ENCODE data around the gene VTCN1. TPM values are rescaled to one million over a fixed set of nuclear protein-coding genes. Genes with fewer than 3 reads are reported as not detected.

VTCN1 gene
- total and polyA plus RNA-seq, 2 of the 13 experiments (the other 11 are each of a cell fraction or from before 2014, with no cell fraction given): not detected

- TF ChIP-seq MAFF (IDR thresholded peaks at IDR 0.05; ENCODE audit: low read depth, low read length) (no peak), SIN3A (IDR thresholded peaks at IDR 0.05; ENCODE audit: borderline replicate concordance, low read depth, low read length) (peak; percentile 59; the same call in 1 of the 2 replicates), MXI1 (IDR thresholded peaks at IDR 0.05; ENCODE audit: borderline replicate concordance, low read depth, low read length) (no peak), MAFK (conservative IDR thresholded peaks at IDR 0.05 in 1 of 2, IDR thresholded peaks at IDR 0.05 in 1 of 2; ENCODE audit: low read length in 2 of 2) (no peak), ZKSCAN5 (CRISPR knock-in tag; IDR thresholded peaks at IDR 0.05) (no peak), JDP2 (CRISPR knock-in tag; IDR thresholded peaks at IDR 0.05; ENCODE audit: borderline replicate concordance) (no peak), TAF1 (CRISPR knock-in tag; IDR thresholded peaks at IDR 0.05) (no peak; the same call in 1 of the 2 replicates), ZBTB40 (IDR thresholded peaks at IDR 0.05) (no peak), ZBTB40 (CRISPR knock-in tag; IDR thresholded peaks at IDR 0.05) (no peak), ZNF446 (CRISPR knock-in tag; IDR thresholded peaks at IDR 0.05) (no peak), ESRRA (CRISPR knock-in tag; IDR thresholded peaks at IDR 0.05; ENCODE audit: low read depth) (no peak), ZNF781 (CRISPR knock-in tag; IDR thresholded peaks at IDR 0.05; ENCODE audit: borderline replicate concordance, not compliant biosample characterization) (no peak), MEF2D (CRISPR knock-in tag; IDR thresholded peaks at IDR 0.05) (peak; percentile 54; the same call in 1 of the 2 replicates), SNAI1 (CRISPR knock-in tag; IDR thresholded peaks at IDR 0.05; ENCODE audit: borderline replicate concordance) (no peak), DPF2 (CRISPR knock-in tag; IDR thresholded peaks at IDR 0.05; ENCODE audit: borderline replicate concordance, low read depth) (no peak), CCAR2 (optimal IDR thresholded peaks at IDR 0.05; ENCODE audit: low read depth, low read length) (no peak), ZC3H4 (CRISPR knock-in tag; IDR thresholded peaks at IDR 0.05; ENCODE audit: borderline replicate concordance) (no peak), TFDP1 (CRISPR knock-in tag; IDR thresholded peaks at IDR 0.05; ENCODE audit: borderline replicate concordance) (peak; percentile 51; the same call in 1 of the 2 replicates), ZNF468 (CRISPR knock-in tag; IDR thresholded peaks at IDR 0.05) (no peak)
Observed at GRCh38 chr1:117121589-117122329, 89.0 kb downstream of the VTCN1 start, which contains the start of gene TRIM45 (continued).

Measured in HepG2 (cell line).